IPS DF 6.9 (cell line): ENCODE results near the gene ADCK1.
"Not testable (repeated sequence)": the region's sequence is repeated elsewhere in the genome, so short reads cannot be mapped to it uniquely, and the experiment has no call there.

Experiments
- DNase-seq: peaks from one replicate; pipeline ENCODE4 v3.0.0-alpha.2; 2013; ENCODE audit warnings: low read depth, low spot score
- H3K27ac ChIP-seq: one replicate; pipeline ENCODE4 v1.5.1; 2013; ENCODE audit warnings: low read length, control low read depth
- H3K27me3 ChIP-seq: 2 replicates; pipeline ENCODE4 v1.6.1; 2013; ENCODE audit warnings: mild to moderate bottlenecking, low read length; ENCODE audit not compliant: control insufficient read depth, insufficient read depth
- H3K36me3 ChIP-seq: 2 replicates; pipeline ENCODE4 v1.6.1; 2013; ENCODE audit warnings: low read length; ENCODE audit not compliant: control insufficient read depth, insufficient read depth
- H3K4me1 ChIP-seq: 2 replicates; pipeline ENCODE4 v1.6.1; 2013; ENCODE audit warnings: low read length; ENCODE audit not compliant: control insufficient read depth, insufficient read depth
- H3K4me3 ChIP-seq: 2 replicates; pipeline ENCODE4 v1.5.1; 2013; ENCODE audit warnings: mild to moderate bottlenecking, low read length
- H3K9me3 ChIP-seq: 2 replicates; pipeline ENCODE4 v1.6.1; 2013; ENCODE audit warnings: low read length, inconsistent platforms; ENCODE audit not compliant: control insufficient read depth, insufficient read depth
- WGBS: extraction: QIAGEN DNeasy Blood & Tissue Kit; methylation state at CpG from one replicate; pipeline ENCODE4 v1.1.7; 2013; ENCODE audit warnings: mixed read lengths, missing lambda C conversion rate; ENCODE audit not compliant: insufficient read length, insufficient coverage; 5-methylcytosine and 5-hydroxymethylcytosine counted together

The ADCK1 gene

GRCh38 chr14:77782202-77782601 is 17.7 kb upstream of the ADCK1 start:
- no peaks in the 10 kb centered on the region for H3K4me1 ChIP-seq
- no peak overlapping the region for H3K4me3 ChIP-seq
- no peak for DNase-seq
- H3K27me3 ChIP-seq: no peaks in the 10 kb centered on the region
- no peaks in the 10 kb centered on the region for H3K36me3 ChIP-seq
- no peaks in the 10 kb centered on the region for H3K9me3 ChIP-seq
- H3K27ac ChIP-seq: no peak overlapping the region

- H3K27me3 ChIP-seq: no peaks in the 10 kb centered on the region
- no peaks in the 10 kb centered on the region for H3K36me3 ChIP-seq
- no peaks in the 10 kb centered on the region for H3K9me3 ChIP-seq
- DNase-seq: no peak
- no peaks in the 10 kb centered on the region for H3K4me1 ChIP-seq
- H3K27ac ChIP-seq: no peak overlapping the region
- no peak overlapping the region for H3K4me3 ChIP-seq
- no CpG with 5 or more reads among the region's 4 CpGs for WGBS
These were observed 13.8 kb upstream of the ADCK1 start for GRCh38 chr14:77786148-77786547.

- Histone ChIP-seq H3K4me1 (no peaks in the 10 kb centered on the region), H3K27ac (no peak overlapping the region), H3K36me3 (no peaks in the 10 kb centered on the region), H3K4me3 (no peak overlapping the region), H3K9me3 (no peaks in the 10 kb centered on the region), H3K27me3 (no peaks in the 10 kb centered on the region)
- WGBS: no CpG with 5 or more reads among the region's 6 CpGs
- DNase-seq: no peak
These were observed 9.2 kb upstream of the ADCK1 start for GRCh38 chr14:77790566-77791224.

- no CpG with 5 or more reads among the region's 1 CpG for WGBS
- no peak overlapping the region for H3K4me3 ChIP-seq
- no peaks in the 10 kb centered on the region for H3K4me1 ChIP-seq
- no peaks in the 10 kb centered on the region for H3K36me3 ChIP-seq
- no peak for DNase-seq
- H3K27me3 ChIP-seq: no peaks in the 10 kb centered on the region
- H3K27ac ChIP-seq: no peak overlapping the region
- no peaks in the 10 kb centered on the region for H3K9me3 ChIP-seq
These were observed 8.7 kb upstream of the ADCK1 start for GRCh38 chr14:77791225-77791600.

GRCh38 chr14:77793255-77793654 is 6.7 kb upstream of the ADCK1 start:
- H3K27me3 ChIP-seq, H3K27ac ChIP-seq, H3K4me1 ChIP-seq, H3K4me3 ChIP-seq, H3K9me3 ChIP-seq, DNase-seq, H3K36me3 ChIP-seq: not testable (repeated sequence)
- WGBS: no CpG with 5 or more reads among the region's 3 CpGs

GRCh38 chr14:77794357-77794756 is 5.6 kb upstream of the ADCK1 start:
- no peak for DNase-seq
- Histone ChIP-seq H3K4me3 (no peak overlapping the region), H3K27me3 (no peaks in the 10 kb centered on the region), H3K4me1 (no peaks in the 10 kb centered on the region), H3K27ac (no peak overlapping the region), H3K9me3 (no peaks in the 10 kb centered on the region), H3K36me3 (no peaks in the 10 kb centered on the region)
- no CpG with 5 or more reads among the region's 4 CpGs for WGBS

GRCh38 chr14:77799456-77799855 is 453 bp upstream of the ADCK1 start:
- DNase-seq, H3K27ac ChIP-seq, H3K9me3 ChIP-seq, H3K4me1 ChIP-seq, H3K36me3 ChIP-seq, H3K27me3 ChIP-seq: not testable (repeated sequence)
- no CpG with 5 or more reads among the region's 13 CpGs for WGBS
- H3K4me3 ChIP-seq: peak overlapping the region; percentile 91; the same call in 1 of the 2 replicates

- DNase-seq: no peak
- WGBS: no CpG with 5 or more reads among the region's 1 CpG
- Histone ChIP-seq H3K27ac (no peak overlapping the region), H3K9me3 (no peaks in the 10 kb centered on the region), H3K36me3 (no peaks in the 10 kb centered on the region), H3K27me3 (no peaks in the 10 kb centered on the region; the same call in 1 of the 2 replicates), H3K4me1 (no peaks in the 10 kb centered on the region), H3K4me3 (no peak overlapping the region; the same call in 1 of the 2 replicates)
These were observed 905 bp downstream of the ADCK1 start for GRCh38 chr14:77800814-77801213.

GRCh38 chr14:77804592-77804991 is 4.7 kb downstream of the ADCK1 start:
- DNase-seq: peak; percentile 29
- H3K27ac ChIP-seq: no peak overlapping the region
- H3K9me3 ChIP-seq: no peaks in the 10 kb centered on the region
- H3K27me3 ChIP-seq: no peaks in the 10 kb centered on the region; the same call in 1 of the 2 replicates
- no peaks in the 10 kb centered on the region for H3K36me3 ChIP-seq
- no peak overlapping the region for H3K4me3 ChIP-seq
- H3K4me1 ChIP-seq: no peaks in the 10 kb centered on the region
- WGBS: no CpG with 5 or more reads among the region's 6 CpGs

GRCh38 chr14:77805706-77806105 is 5.8 kb downstream of the ADCK1 start:
- no peaks in the 10 kb centered on the region for H3K4me1 ChIP-seq
- H3K36me3 ChIP-seq: no peaks in the 10 kb centered on the region
- H3K4me3 ChIP-seq: no peak overlapping the region
- no peak for DNase-seq
- H3K27me3 ChIP-seq: no peaks in the 10 kb centered on the region; the same call in 1 of the 2 replicates
- no peak overlapping the region for H3K27ac ChIP-seq
- no peaks in the 10 kb centered on the region for H3K9me3 ChIP-seq
- WGBS: no CpG with 5 or more reads among the region's 6 CpGs

- Histone ChIP-seq H3K36me3 (no peaks in the 10 kb centered on the region), H3K4me3 (no peak overlapping the region), H3K27me3 (no peaks in the 10 kb centered on the region; the same call in 1 of the 2 replicates), H3K27ac (no peak overlapping the region), H3K4me1 (no peaks in the 10 kb centered on the region), H3K9me3 (no peaks in the 10 kb centered on the region)
- no peak for DNase-seq
- whole genome bisulfite sequencing: no CpG with 5 or more reads among the region's 3 CpGs
These were observed 8.3 kb downstream of the ADCK1 start for GRCh38 chr14:77808250-77808649.
